ENCODE results near the gene SEPTIN11.

GRCh38 chr4:76998251-76998901 lies 48.8 kb downstream of the SEPTIN11 start:
- TF ChIP-seq ZC3H10 (CRISPR knock-in tag; IDR thresholded peaks at IDR 0.05) (no peak), ZFP3 (CRISPR knock-in tag; IDR thresholded peaks at IDR 0.05) (no peak), PATZ1 (CRISPR knock-in tag; IDR thresholded peaks at IDR 0.05; ENCODE audit: borderline replicate concordance) (no peak), CSRNP3 (CRISPR knock-in tag; IDR thresholded peaks at IDR 0.05) (no peak), ZNF565 (CRISPR knock-in tag; conservative IDR thresholded peaks at IDR 0.05; ENCODE audit: low read depth) (no peak), ESRRG (CRISPR knock-in tag; IDR thresholded peaks at IDR 0.05) (no peak), POU6F1 (CRISPR knock-in tag; IDR thresholded peaks at IDR 0.05; ENCODE audit: borderline replicate concordance, low read depth) (no peak), GLIS3 (CRISPR knock-in tag; IDR thresholded peaks at IDR 0.05) (no peak), ZNF70 (CRISPR knock-in tag; IDR thresholded peaks at IDR 0.05) (no peak), CREB5 (CRISPR knock-in tag; IDR thresholded peaks at IDR 0.05; ENCODE audit: low read depth) (no peak), BACH2 (CRISPR knock-in tag; IDR thresholded peaks at IDR 0.05; ENCODE audit: borderline replicate concordance) (no peak), TCF4 (CRISPR knock-in tag; IDR thresholded peaks at IDR 0.05; ENCODE audit: borderline replicate concordance) (no peak), RARB (CRISPR knock-in tag; IDR thresholded peaks at IDR 0.05) (no peak)
